ENCODE measurements around the gene CYB561D1.

- TF ChIP-seq NRF1 (IDR thresholded peaks at IDR 0.05; ENCODE audit: low read depth, low read length) = no peak
- TF ChIP-seq BACH1 (IDR thresholded peaks at IDR 0.05; ENCODE audit: low read length) = no peak
Measured at GRCh38 chr1:109457819-109458218, 36.1 kb upstream of the CYB561D1 start.

Data from H1 (cell line).